Glomerular endothelial cell (primary cell): ENCODE measurements around the gene LRP3. TPM values are rescaled to one million over a fixed set of nuclear protein-coding genes. Genes with fewer than 3 reads are reported as not detected.

Source experiments
- DNase-seq: peaks from one replicate; pipeline ENCODE4 v3.0.0-alpha.2; 2011; ENCODE audit warnings: low read depth, low spot score; ENCODE audit errors: extremely low read depth
- total RNA-seq: library from RNA; depleted of rRNA; stranded (reverse); fragments of >200 nt; gene quantifications from 2 replicates; pipeline ENCODE4 v1.2.3, GENCODE V29; 2015

The LRP3 gene
- total RNA-seq, 1 donor from 2014 or later = 30.0 TPM

GRCh38 chr19:33234736-33235135 lies 40.6 kb downstream of the LRP3 start:
- DNase-seq = no peak

DNA sequence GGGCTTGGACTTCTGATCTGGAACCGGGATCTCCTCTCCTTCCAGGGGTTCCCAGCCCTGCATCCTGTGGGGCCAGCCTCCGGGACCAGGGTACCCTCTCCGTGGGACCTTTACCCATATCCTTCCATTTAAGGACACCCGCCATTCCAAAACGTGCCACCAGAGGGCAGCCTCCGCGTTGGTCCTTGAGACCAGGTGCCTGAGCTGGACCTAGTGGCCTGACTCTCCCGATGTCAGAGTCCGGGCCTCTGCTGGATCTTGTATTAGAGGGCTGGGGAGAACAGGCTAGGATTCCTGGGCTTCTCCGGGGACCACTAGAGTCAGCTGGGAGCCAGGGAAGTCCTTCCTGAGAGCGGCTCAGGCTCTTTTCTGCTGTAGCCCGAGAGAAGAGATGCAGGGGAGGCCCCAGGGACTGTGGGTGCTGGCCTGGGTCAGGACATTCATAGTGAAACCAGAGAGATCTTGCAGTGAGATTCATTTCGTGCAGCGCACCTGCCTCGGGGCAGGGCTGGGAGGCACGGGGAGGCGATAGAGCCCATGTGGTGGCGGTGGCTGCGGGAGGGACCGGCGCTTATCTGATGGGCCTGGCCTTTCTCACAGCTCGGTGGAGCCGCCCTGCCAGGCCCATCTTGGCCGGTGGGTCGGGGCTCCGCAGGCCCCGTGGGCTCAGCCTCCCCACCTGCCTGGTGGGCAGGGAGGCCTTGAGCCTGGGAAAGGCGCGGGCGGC lies 41.3 kb downstream of the LRP3 start:
- peak; percentile 36 for DNase-seq

DNA sequence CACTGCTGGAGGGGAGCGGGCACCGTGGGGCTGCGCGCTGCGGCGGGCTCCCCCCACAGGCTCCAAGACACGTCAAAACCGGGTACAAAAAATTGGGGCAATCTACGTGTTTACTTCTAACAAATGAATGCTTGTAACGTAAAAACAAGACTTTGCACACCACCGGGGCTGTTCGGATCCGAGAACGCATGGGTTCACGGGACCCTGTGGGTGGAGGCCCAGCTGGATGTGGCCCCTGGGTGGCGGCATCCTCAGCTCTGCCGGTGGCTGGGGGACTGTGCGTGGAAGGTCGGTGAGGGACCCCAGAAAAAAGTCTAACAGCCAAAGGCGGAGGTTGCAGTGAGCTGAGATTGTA lies 41.8 kb downstream of the LRP3 start:
- DNase-seq = no peak

- DNase-seq = no peak
These were observed 42.7 kb downstream of the LRP3 start for GRCh38 chr19:33236696-33237390.

- no peak for DNase-seq
These were observed 44.5 kb downstream of the LRP3 start for GRCh38 chr19:33238481-33239149.

DNA sequence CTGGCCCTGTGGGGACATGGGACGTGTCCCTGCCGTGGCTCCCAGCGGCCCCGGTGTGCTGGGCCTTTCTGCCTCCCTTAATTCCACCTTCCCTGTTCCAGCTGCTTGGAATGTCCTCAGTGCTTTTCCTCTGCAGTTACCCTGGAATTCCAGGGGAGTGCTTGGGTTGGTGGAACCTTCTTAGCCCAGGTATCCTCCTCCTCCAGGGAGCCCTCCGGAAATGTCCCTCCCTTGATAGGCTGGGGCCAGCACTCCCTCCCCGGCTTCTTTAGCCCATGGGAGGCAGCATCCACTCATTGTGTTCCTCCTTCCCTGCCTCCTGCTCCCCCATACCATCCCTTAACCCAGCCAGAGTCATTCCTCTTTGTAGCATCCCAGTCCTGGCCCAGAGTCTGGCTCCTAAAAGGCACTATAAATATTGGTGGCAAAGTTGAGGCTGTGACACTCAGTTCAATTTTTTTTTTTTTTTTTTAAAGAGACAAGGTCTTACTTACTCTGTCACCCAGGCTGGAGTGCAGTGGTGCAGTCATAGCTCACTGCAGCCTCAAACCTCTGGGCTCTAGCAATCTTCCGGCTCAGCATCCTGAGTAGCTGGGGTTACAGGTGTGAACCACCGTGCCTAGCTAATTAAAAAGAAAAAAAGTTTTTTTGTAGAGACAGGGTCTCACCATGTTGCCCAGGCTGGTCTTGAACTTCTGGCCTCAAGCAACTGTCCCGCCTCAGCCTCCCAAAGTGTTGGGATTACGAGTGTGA lies 45.3 kb downstream of the LRP3 start:
- DNase-seq = no peak

GRCh38 chr19:33240181-33240771 lies 46.1 kb downstream of the LRP3 start:
- no peak for DNase-seq

GRCh38 chr19:33241091-33241529 lies 47.0 kb downstream of the LRP3 start:
- no peak for DNase-seq

DNA sequence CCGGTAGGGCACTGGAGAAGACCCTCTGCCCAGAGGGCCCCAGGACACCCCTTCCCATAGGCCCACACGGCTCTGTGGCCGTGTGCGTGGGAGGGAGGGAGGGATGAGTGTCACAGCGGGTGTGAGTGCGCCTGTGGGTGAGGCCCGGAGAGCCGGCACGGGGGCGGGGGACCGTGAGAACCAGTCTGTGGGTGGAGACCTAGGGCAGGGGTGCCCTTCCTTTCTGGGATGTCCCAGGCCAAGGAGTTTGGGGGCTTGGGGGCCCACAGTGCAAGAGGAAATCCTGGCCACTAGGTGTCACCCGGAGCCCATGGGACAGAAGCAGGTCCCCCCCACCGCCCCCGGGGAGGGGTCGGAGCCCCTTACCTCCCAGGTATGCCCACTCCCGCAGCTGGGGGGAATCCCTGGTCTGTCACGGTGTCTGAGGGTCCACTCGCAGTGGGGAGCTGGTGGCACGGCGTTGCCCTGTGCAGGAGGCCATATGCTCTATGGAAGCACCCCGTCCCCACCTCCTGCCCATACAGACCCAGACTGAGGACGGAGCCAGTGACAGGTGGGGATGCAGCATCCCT lies 47.5 kb downstream of the LRP3 start:
- no peak for DNase-seq

- no peak for DNase-seq
These were observed 48.0 kb downstream of the LRP3 start for GRCh38 chr19:33242131-33242530.

DNA sequence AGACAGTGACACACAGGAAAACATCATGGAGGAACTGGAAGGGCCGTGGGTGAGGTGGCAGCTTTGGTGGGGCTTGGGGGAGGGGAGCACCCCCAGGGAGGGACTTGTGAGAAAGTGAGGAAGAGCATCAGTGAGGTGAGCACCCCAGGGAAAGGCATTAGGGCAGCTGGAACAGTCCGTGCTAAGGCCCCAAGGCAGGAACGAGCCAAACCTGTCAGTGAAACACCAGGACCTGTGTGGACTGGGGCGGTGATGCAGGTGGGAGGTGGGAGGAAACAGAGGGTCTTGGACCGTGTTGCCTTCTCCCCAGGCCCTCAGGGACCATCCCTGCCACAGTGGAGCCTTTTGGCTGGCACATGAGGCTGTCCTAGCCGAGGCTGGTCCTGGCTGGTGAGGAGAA lies 48.8 kb downstream of the LRP3 start:
- no peak for DNase-seq

GRCh38 chr19:33245948-33246708 lies 52.0 kb downstream of the LRP3 start:
- no peak for DNase-seq

DNA sequence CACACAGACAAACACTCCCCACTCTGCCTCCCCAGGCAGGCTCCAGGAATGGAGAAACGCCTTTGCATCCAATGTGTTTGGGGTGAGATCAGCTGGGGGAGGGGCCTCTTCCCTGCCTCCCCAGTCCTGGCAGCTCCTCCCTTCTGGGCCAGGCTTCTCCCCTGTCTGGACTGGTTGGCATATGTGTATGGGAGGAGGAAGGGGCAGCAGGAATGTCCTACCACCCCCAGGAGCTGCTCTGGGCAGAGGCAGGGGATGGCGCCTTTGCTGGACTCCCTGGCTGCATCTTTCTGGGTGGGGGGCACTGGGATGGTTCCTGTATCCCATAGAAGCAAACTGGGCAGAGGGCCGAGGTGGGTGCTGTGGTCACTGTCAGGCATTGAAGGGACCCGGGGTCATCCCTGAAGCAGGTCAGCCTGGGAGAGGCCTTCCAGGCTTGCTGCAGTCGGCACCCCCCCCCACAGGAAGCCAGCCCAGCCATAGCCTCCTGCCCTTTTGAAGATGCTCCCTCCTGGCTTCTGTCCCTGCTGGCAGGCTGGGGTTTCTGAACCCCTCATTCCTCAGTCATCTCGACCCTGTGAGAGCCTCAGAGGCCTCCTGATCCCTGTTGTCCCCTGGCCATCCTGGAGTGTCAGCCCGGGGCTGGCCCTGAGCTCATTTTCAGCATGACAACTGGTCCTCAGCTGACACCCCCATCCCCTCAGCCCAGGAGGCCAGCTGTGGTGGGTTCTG lies 52.7 kb downstream of the LRP3 start:
- no peak for DNase-seq

GRCh38 chr19:33247441-33247819 lies 53.3 kb downstream of the LRP3 start:
- no peak for DNase-seq

DNA sequence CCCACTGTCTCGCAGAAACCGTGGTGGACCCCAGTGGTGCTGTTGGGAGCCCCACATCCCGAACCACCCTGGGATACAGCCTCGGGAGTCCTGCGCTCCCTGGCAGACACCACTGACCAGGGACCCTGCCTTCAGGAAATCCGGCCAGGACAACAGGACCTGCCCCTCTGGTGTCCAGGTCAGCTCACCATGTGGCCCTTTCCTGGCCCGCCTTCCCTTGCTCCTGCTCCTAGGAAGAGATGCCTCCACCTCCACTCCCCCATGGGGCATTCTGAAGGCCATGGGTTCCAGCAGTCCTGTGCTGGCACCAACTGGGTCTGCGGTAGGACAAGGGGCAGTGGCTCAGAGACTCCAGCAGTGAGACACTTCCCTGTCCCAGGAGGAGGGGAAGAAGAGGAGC lies 54.0 kb downstream of the LRP3 start:
- no peak for DNase-seq

- no peak for DNase-seq
These were observed 54.4 kb downstream of the LRP3 start for GRCh38 chr19:33248553-33248953.

GRCh38 chr19:33248954-33249613 lies 55.0 kb downstream of the LRP3 start:
- DNase-seq = no peak

GRCh38 chr19:33249740-33250366 lies 55.7 kb downstream of the LRP3 start:
- no peak for DNase-seq
